Endothelial cell of umbilical vein (primary cell): ENCODE data around the gene TMEM121B. TPM values are rescaled to one million over a fixed set of nuclear protein-coding genes. Genes with fewer than 3 reads are reported as not detected.

Experiments used
- BruUV-seq: library from RNA; stranded (reverse); fragments of 400-500 nt; replicated peaks from 2 replicates; lab custom pipeline; 2021; lab: Mats Ljungman, UMichigan
- CTCF ChIA-PET: fragments of 300-600, 350-600 bp; sonication (Branson Sonifier 250); formaldehyde crosslinking; loops from one replicate; lab custom pipeline; 2021; ENCODE audit warnings: antibody characterized with exemption, inconsistent platforms; lab: Charles Lee
- POLR2A ChIA-PET: fragments of 300-600, 350-600 bp; sonication (Branson Sonifier 250); formaldehyde crosslinking; loops from one replicate; lab custom pipeline; 2021; ENCODE audit warnings: antibody characterized with exemption, inconsistent platforms; lab: Charles Lee
- DNase-seq: peaks from one replicate; pipeline ENCODE4 v3.0.0-alpha.2; 2011; ENCODE audit warnings: low read depth, low spot score
- FAIRE-seq: peaks from 2 replicates; lab custom pipeline; 2011; peaks lifted over from hg19 to GRCh38; lab: Jason Lieb, UNC
- H2AFZ ChIP-seq: 2 replicates; pipeline ENCODE4 v1.6.0; 2012; ENCODE audit warnings: low read depth, low read length, control low read depth, inconsistent platforms
- H3K27ac ChIP-seq: 2 replicates; pipeline ENCODE4 v1.5.1; 2011; ENCODE audit warnings: low read depth, mild to moderate bottlenecking, control low read depth, low read length, moderate library complexity; ENCODE audit not compliant: insufficient read depth
- H3K27me3 ChIP-seq, 2 experiments: 2 replicates each; pipeline versions ENCODE4 v1.6.0 to v1.6.1; 2011; ENCODE audit warnings: low read length in 2 of 2, mixed read lengths in 1 of 2; ENCODE audit not compliant: control insufficient read depth in 2 of 2, insufficient read depth in 2 of 2
- H3K36me3 ChIP-seq, 2 experiments: 2 replicates in 1 of 2; 3 replicates in 1 of 2; pipeline ENCODE4 v1.5.1; 2011; ENCODE audit warnings: low read length in 2 of 2, mild to moderate bottlenecking in 1 of 2, moderate library complexity in 1 of 2; ENCODE audit not compliant: control insufficient read depth in 2 of 2, insufficient read depth in 2 of 2; ENCODE audit errors: extremely low read depth in 1 of 2
- H3K4me1 ChIP-seq: 3 replicates; pipeline ENCODE4 v1.5.1; 2011; ENCODE audit warnings: mild to moderate bottlenecking, low read length; ENCODE audit not compliant: control insufficient read depth, insufficient read depth; ENCODE audit errors: extremely low read depth
- H3K4me2 ChIP-seq: 2 replicates; pipeline ENCODE4 v1.6.1; 2011; ENCODE audit warnings: low read length, control low read depth, mixed read lengths; ENCODE audit not compliant: insufficient read depth
- H3K4me3 ChIP-seq, 3 experiments: fragments of 200-600 bp in 1 of 3; sonication (generic), shearing (Covaris generic) in 1 of 3; replicated peaks in 1 of 3; 2 replicates each; pipeline ENCODE4 v1.5.1; 2011 to 2016; ENCODE audit warnings: control low read depth in 3 of 3, low read length in 3 of 3, mild to moderate bottlenecking in 2 of 3, inconsistent platforms in 1 of 3, low read depth in 1 of 3, moderate library complexity in 1 of 3; ENCODE audit not compliant: insufficient read depth in 1 of 3
- H3K79me2 ChIP-seq: 2 replicates; pipeline ENCODE4 v1.6.0; 2012; ENCODE audit warnings: low read length, inconsistent platforms; ENCODE audit not compliant: control insufficient read depth, insufficient read depth
- H3K9ac ChIP-seq: replicated peaks from 2 replicates; pipeline ENCODE3; 2011; ENCODE audit warnings: low read length, control low read depth; ENCODE audit not compliant: insufficient read depth; ENCODE audit errors: extremely low read depth
- H3K9me1 ChIP-seq: replicated peaks from 3 replicates; pipeline ENCODE4 v1.6.0; 2011; ENCODE audit warnings: mild to moderate bottlenecking, low read length; ENCODE audit not compliant: control insufficient read depth, insufficient read depth; ENCODE audit errors: extremely low read depth
- H3K9me3 ChIP-seq: replicated peaks from 2 replicates; pipeline ENCODE4 v1.5.1; 2012; ENCODE audit warnings: low read length, inconsistent platforms; ENCODE audit not compliant: control insufficient read depth, insufficient read depth
- H4K20me1 ChIP-seq: replicated peaks from 2 replicates; pipeline ENCODE3; 2011; ENCODE audit warnings: mild to moderate bottlenecking, low read length; ENCODE audit not compliant: control insufficient read depth, insufficient read depth; ENCODE audit errors: extremely low read depth
- EZH2 ChIP-seq: IDR thresholded peaks from 2 replicates; pipeline ENCODE4 v1.6.1; 2012; ENCODE audit warnings: borderline replicate concordance, low read depth, mild to moderate bottlenecking, moderate library complexity, low read length, inconsistent platforms; ENCODE audit not compliant: severe bottlenecking
- FOS ChIP-seq: IDR thresholded peaks from 2 replicates; pipeline ENCODE4 v1.6.1; 2011; ENCODE audit warnings: mild to moderate bottlenecking, low read length, moderate library complexity, borderline replicate concordance; ENCODE audit not compliant: insufficient read depth
- GATA2 ChIP-seq: IDR thresholded peaks from 2 replicates; pipeline ENCODE4 v1.7.0; 2011; ENCODE audit warnings: low read depth, mild to moderate bottlenecking, moderate library complexity, mixed read lengths, low read length; ENCODE audit not compliant: insufficient read length, insufficient read depth
- JUN ChIP-seq: IDR thresholded peaks from 2 replicates; pipeline ENCODE4 v1.6.1; 2011; ENCODE audit warnings: borderline replicate concordance, low read depth; ENCODE audit not compliant: insufficient read length, insufficient read depth
- MYC ChIP-seq: IDR thresholded peaks from one replicate; pipeline ENCODE4 v1.6.1; 2011; ENCODE audit warnings: mild to moderate bottlenecking, low read depth, low read length
- POLR2AphosphoS5 ChIP-seq: IDR thresholded peaks from 2 replicates; pipeline ENCODE4 v1.6.1; 2012; ENCODE audit warnings: low read depth, mild to moderate bottlenecking, control low read depth, low read length, moderate library complexity; ENCODE audit not compliant: insufficient read depth
- dilution Hi-C: fragments of 300-500 bp; cut with MboI; formaldehyde crosslinking; loops from one replicate; pipeline ENCODE4 v1.15.0; 2019; ENCODE audit warnings: low sequenced_read_pairs; ENCODE audit not compliant: extremely low pct_ligation_motif_present
- intact Hi-C: fragments of 100-400 bp; cut with micrococcal nuclease; formaldehyde crosslinking; loops from one replicate; pipeline ENCODE4 v1.10.0; 2022
- polyA plus RNA-seq, 4 experiments: library from polyadenylated mRNA; depleted of rRNA in 3 of 4; stranded (reverse) in 3 of 4; unstranded in 1 of 4; fragments of >200 nt; gene quantifications; 2 replicates each; pipeline versions ENCODE4 v1.2.1 to v1.2.3, GENCODE V29; 2011 to 2012; ENCODE audit warnings: missing spikeins in 1 of 4
- total RNA-seq: library from RNA; stranded (reverse); gene quantifications from 2 replicates; pipeline ENCODE4 v1.2.3, GENCODE V29; 2021
- TF ChIP-seq, protein P1 (sequence below): IDR thresholded peaks from 2 replicates; pipeline ENCODE4 v1.6.1; 2011; ENCODE audit not compliant: insufficient read depth, insufficient read length

TMEM121B gene
- total and polyA plus RNA-seq, 2 donors (not counting 3 experiments of a cell fraction or from before 2014, with no cell fraction given) = 0.18 to 0.33 TPM

DNA sequence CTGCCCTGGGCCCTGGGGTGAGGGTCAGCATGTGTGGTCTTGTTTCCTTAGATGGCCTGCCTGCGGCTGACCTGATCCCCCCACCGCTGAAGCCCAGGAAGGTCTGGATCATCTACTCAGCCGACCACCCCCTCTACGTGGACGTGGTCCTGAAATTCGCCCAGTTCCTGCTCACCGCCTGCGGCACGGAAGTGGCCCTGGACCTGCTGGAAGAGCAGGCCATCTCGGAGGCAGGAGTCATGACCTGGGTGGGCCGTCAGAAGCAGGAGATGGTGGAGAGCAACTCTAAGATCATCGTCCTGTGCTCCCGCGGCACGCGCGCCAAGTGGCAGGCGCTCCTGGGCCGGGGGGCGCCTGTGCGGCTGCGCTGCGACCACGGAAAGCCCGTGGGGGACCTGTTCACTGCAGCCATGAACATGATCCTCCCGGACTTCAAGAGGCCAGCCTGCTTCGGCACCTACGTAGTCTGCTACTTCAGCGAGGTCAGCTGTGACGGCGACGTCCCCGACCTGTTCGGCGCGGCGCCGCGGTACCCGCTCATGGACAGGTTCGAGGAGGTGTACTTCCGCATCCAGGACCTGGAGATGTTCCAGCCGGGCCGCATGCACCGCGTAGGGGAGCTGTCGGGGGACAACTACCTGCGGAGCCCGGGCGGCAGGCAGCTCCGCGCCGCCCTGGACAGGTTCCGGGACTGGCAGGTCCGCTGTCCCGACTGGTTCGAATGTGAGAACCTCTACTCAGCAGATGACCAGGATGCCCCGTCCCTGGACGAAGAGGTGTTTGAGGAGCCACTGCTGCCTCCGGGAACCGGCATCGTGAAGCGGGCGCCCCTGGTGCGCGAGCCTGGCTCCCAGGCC is 12.7 kb downstream of the TMEM121B start:
- Histone ChIP-seq H3K9ac (no peak overlapping the region), H3K27me3 (no peaks in the 10 kb centered on the region), H3K27ac (no peak overlapping the region), H3K36me3 (peaks cover 0 to 4% of the 10 kb centered on the region in 2 experiments), H3K9me3 (no peaks in the 10 kb centered on the region), H3K9me1 (no peaks in the 10 kb centered on the region), H3K4me2 (no peak overlapping the region), H3K4me1 (no peaks in the 10 kb centered on the region), H4K20me1 (no peaks in the 10 kb centered on the region), H3K79me2 (no peaks in the 10 kb centered on the region), H3K4me3 (no peak overlapping the region), H2AFZ (no peak overlapping the region)
- no peak for TF ChIP-seq POLR2AphosphoS5
- TF ChIP-seq, protein P1, sequence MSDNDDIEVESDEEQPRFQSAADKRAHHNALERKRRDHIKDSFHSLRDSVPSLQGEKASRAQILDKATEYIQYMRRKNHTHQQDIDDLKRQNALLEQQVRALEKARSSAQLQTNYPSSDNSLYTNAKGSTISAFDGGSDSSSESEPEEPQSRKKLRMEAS = no peak
- POLR2A ChIA-PET = no interaction called here
- BruUV-seq = no TSS peak
- dilution Hi-C loops = no loop called here
- CTCF ChIA-PET = interaction anchor here (1.1 to 1.5 kb wide), 2 partner anchors 13 to 34 kb away, joined by 3 to 4 read pairs; no protein-coding TSS in a partner anchor
- intact Hi-C loops = no loop called here
- DNase-seq = no peak
- FAIRE-seq = no peak

- POLR2A ChIA-PET = no interaction called here
- Histone ChIP-seq H3K4me3 (no peak overlapping the region), H3K79me2 (no peaks in the 10 kb centered on the region), H3K9me1 (no peaks in the 10 kb centered on the region), H3K9me3 (no peaks in the 10 kb centered on the region), H2AFZ (no peak overlapping the region), H3K4me1 (no peaks in the 10 kb centered on the region), H3K9ac (no peak overlapping the region), H3K27me3 (no peaks in the 10 kb centered on the region), H4K20me1 (no peaks in the 10 kb centered on the region), H3K4me2 (no peak overlapping the region), H3K27ac (no peak overlapping the region), H3K36me3 (peaks cover 0 to 10% of the 10 kb centered on the region in 2 experiments)
- TF ChIP-seq GATA2 (no peak), EZH2 (no peak), JUN (no peak), POLR2AphosphoS5 (no peak), FOS (no peak), MYC (no peak)
- TF ChIP-seq, protein P1 = no peak
- DNase-seq = no peak
- no TSS peak for BruUV-seq
- no peak for FAIRE-seq
- CTCF ChIA-PET = interaction anchor here (1.5 kb wide), 1 partner anchor 12 kb away, joined by 4 read pairs; no protein-coding TSS in a partner anchor
- intact Hi-C loops = no loop called here
- dilution Hi-C loops = no loop called here
Measured at GRCh38 chr22:17107547-17107810, 13.7 kb downstream of the TMEM121B start.
